Left ventricle myocardium inferior (tissue), 1 donor: Measurements from ENCODE around the gene CDC42BPA. TPM values are rescaled to one million over a fixed set of nuclear protein-coding genes. Genes with fewer than 3 reads are reported as not detected.

ENCODE experiments used
- DNase-seq: peaks from one replicate; pipeline ENCODE4 v3.0.0-alpha.2; 2020
- H3K27ac ChIP-seq: fragments of 200-600 bp; replicated peaks from 2 replicates; pipeline ENCODE4 v1.8.0; 2021
- H3K27me3 ChIP-seq: fragments of 200-600 bp; 2 replicates; pipeline ENCODE4 v1.8.0; 2021; ENCODE audit warnings: low read depth
- H3K36me3 ChIP-seq: fragments of 200-600 bp; 2 replicates; pipeline ENCODE4 v1.8.0; 2021
- H3K4me1 ChIP-seq: fragments of 200-600 bp; 2 replicates; pipeline ENCODE4 v1.8.0; 2021
- H3K4me3 ChIP-seq: fragments of 200-600 bp; 2 replicates; pipeline ENCODE4 v1.8.0; 2021; ENCODE audit warnings: mild to moderate bottlenecking, moderate library complexity
- H3K9me3 ChIP-seq: fragments of 200-600 bp; replicated peaks from 2 replicates; pipeline ENCODE4 v1.8.0; 2021
- CTCF ChIP-seq: fragments of 200-600 bp; IDR thresholded peaks from 2 replicates; pipeline ENCODE4 v1.8.0; 2021; ENCODE audit warnings: antibody characterized with exemption, mild to moderate bottlenecking, borderline replicate concordance
- intact Hi-C: fragments of 100-400 bp; cut with micrococcal nuclease; formaldehyde crosslinking; loops from one replicate; pipeline ENCODE4 v1.11.0; 2022
- total RNA-seq: library from RNA; stranded (reverse); fragmentation: NEBNext Ultra II Directional; extraction: Animal tissue kit (Norgen Biotek cat#: 25700); gene quantifications from one replicate; pipeline ENCODE4 v1.2.1, GENCODE V29; 2021
- donor health status: DM: no; HTN: yes; CAD: no; lungs with severe emphysema.

The CDC42BPA gene
- total RNA-seq, 1 donor from 2014 or later, result 35.1 TPM

GRCh38 chr1:226994586-226995364 lies 323.5 kb downstream of the CDC42BPA start:
- peaks cover 39% of the 10 kb centered on the region for H3K4me1 ChIP-seq
- TF ChIP-seq CTCF, result no peak
- peak overlapping the region; percentile 60 for H3K27ac ChIP-seq
- H3K9me3 ChIP-seq, result no peaks in the 10 kb centered on the region
- intact Hi-C loops, result no loop called here
- H3K36me3 ChIP-seq, result peaks cover 24% of the 10 kb centered on the region
- DNase-seq, result no peak
- no peaks in the 10 kb centered on the region for H3K27me3 ChIP-seq
- H3K4me3 ChIP-seq, result no peak overlapping the region

- no peaks in the 10 kb centered on the region for H3K27me3 ChIP-seq
- intact Hi-C loops, result no loop called here
- peaks cover 46% of the 10 kb centered on the region for H3K4me1 ChIP-seq
- peaks cover 24% of the 10 kb centered on the region for H3K36me3 ChIP-seq
- peak; percentile 33 for DNase-seq
- H3K4me3 ChIP-seq, result no peak overlapping the region
- no peaks in the 10 kb centered on the region for H3K9me3 ChIP-seq
- TF ChIP-seq CTCF, result peak; percentile 14
- H3K27ac ChIP-seq, result peak overlapping the region; percentile 60
These were observed 324.3 kb downstream of the CDC42BPA start for GRCh38 chr1:226993814-226994585.

- DNase-seq, result no peak
- TF ChIP-seq CTCF, result no peak
- H3K9me3 ChIP-seq, result no peaks in the 10 kb centered on the region
- H3K4me3 ChIP-seq, result no peak overlapping the region
- intact Hi-C loops, result no loop called here
- H3K27ac ChIP-seq, result no peak overlapping the region
- no peaks in the 10 kb centered on the region for H3K27me3 ChIP-seq
- H3K36me3 ChIP-seq, result peaks cover 29% of the 10 kb centered on the region
- H3K4me1 ChIP-seq, result peaks cover 66% of the 10 kb centered on the region
These were observed 326.4 kb downstream of the CDC42BPA start for GRCh38 chr1:226991920-226992319.

GRCh38 chr1:226990133-226990716 lies 328.1 kb downstream of the CDC42BPA start:
- DNase-seq, result no peak
- no peak for TF ChIP-seq CTCF
- intact Hi-C loops, result no loop called here
- Histone ChIP-seq H3K4me1 (peaks cover 80% of the 10 kb centered on the region), H3K36me3 (peaks cover 45% of the 10 kb centered on the region), H3K9me3 (no peaks in the 10 kb centered on the region), H3K27me3 (no peaks in the 10 kb centered on the region), H3K27ac (peak overlapping the region; percentile 96), H3K4me3 (no peak overlapping the region)

GRCh38 chr1:226989085-226989920 lies 329.0 kb downstream of the CDC42BPA start:
- Histone ChIP-seq H3K27ac (peak overlapping the region; percentile 96), H3K36me3 (peaks cover 49% of the 10 kb centered on the region), H3K9me3 (no peaks in the 10 kb centered on the region), H3K4me1 (peaks cover 84% of the 10 kb centered on the region), H3K27me3 (no peaks in the 10 kb centered on the region), H3K4me3 (no peak overlapping the region)
- DNase-seq, result no peak
- no peak for TF ChIP-seq CTCF
- intact Hi-C loops, result no loop called here
